ENCODE results near the gene RBAK.

- no peak for TF ChIP-seq CTCF (IDR thresholded peaks at IDR 0.05)
- no peak for TF ChIP-seq POLR2A (IDR thresholded peaks at IDR 0.05)
Measured at GRCh38 chr7:4998910-4999309, 46.8 kb upstream of the RBAK start.
